ENCODE results near the gene HSD11B2. TPM values are rescaled to one million over a fixed set of nuclear protein-coding genes. Genes with fewer than 3 reads are reported as not detected.

HSD11B2 gene
- total RNA-seq, 2 experiments from 2014 or later, result not detected

DNA sequence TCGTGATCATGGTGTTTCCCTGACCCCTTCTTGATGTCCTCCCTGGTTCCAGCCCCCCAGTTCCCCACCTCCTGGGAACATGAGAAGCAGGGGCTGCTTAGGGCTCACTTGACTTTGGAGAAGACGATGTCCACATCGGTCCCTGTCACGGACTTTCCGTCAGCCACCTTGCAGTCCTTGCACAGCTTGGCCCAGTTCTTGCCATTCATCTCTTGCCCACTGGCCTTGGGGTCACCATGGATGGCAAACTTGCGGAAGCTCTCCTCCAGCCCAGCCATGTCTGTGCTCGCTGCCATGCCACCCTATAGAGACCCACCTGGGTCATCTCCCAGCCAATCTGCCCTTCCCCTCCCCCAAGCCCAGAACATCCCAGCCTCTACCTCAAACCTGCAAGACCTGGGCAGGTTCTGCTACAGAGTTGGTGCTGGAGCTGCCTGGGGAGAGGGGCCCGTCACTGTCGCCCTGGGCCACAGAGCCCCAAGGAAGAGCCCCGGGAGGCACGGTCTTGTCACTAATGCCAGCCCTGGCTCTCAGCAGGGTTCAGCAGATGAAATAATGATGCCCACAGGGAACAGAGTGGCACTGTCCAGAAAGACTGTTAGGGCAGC is 40.0 kb upstream of the HSD11B2 start:
- ChIA-PET POLR2A (interaction anchor here (0.5 kb wide), 1 partner anchor 851 kb away, joined by 6 read pairs; no protein-coding TSS in a partner anchor), CTCF (ENCODE audit: unreplicated experiment) (no interaction called here)
- H3K36me3 ChIP-seq (ENCODE audit: insufficient read depth, low read length), result no peaks in the 10 kb centered on the region
- no peak overlapping the region for H3K4me3 ChIP-seq (ENCODE audit: low read depth, low read length, poor library complexity, severe bottlenecking)
- no peak overlapping the region for H3K27ac ChIP-seq (ENCODE audit: low read depth, low read length, poor library complexity, severe bottlenecking)
- H2AFZ ChIP-seq (ENCODE audit: low read length), result no peak overlapping the region
- no peaks in the 10 kb centered on the region for H3K9me3 ChIP-seq (ENCODE audit: low read length)
- TF ChIP-seq, protein P1, sequence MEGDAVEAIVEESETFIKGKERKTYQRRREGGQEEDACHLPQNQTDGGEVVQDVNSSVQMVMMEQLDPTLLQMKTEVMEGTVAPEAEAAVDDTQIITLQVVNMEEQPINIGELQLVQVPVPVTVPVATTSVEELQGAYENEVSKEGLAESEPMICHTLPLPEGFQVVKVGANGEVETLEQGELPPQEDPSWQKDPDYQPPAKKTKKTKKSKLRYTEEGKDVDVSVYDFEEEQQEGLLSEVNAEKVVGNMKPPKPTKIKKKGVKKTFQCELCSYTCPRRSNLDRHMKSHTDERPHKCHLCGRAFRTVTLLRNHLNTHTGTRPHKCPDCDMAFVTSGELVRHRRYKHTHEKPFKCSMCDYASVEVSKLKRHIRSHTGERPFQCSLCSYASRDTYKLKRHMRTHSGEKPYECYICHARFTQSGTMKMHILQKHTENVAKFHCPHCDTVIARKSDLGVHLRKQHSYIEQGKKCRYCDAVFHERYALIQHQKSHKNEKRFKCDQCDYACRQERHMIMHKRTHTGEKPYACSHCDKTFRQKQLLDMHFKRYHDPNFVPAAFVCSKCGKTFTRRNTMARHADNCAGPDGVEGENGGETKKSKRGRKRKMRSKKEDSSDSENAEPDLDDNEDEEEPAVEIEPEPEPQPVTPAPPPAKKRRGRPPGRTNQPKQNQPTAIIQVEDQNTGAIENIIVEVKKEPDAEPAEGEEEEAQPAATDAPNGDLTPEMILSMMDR (conservative IDR thresholded peaks at IDR 0.05; ENCODE audit: low read length), result no peak
- no peak for TF ChIP-seq EZH2phosphoT487 (IDR thresholded peaks at IDR 0.05; ENCODE audit: borderline replicate concordance, low read depth, low read length)
- intact Hi-C loops (cut with micrococcal nuclease; ENCODE audit: unreplicated experiment), result no loop called here
- no peak overlapping the region for H3K4me2 ChIP-seq (ENCODE audit: low read length)
- no peaks in the 10 kb centered on the region for H4K20me1 ChIP-seq (ENCODE audit: insufficient read depth, low read length)
- no peak for DNase-seq (ENCODE audit: low spot score)
- H3K79me2 ChIP-seq (ENCODE audit: insufficient read depth, low read depth, low read length), result no peaks in the 10 kb centered on the region
- H3K4me1 ChIP-seq (ENCODE audit: insufficient read depth, low read length, poor library complexity, severe bottlenecking), result no peaks in the 10 kb centered on the region
- H3K9me2 ChIP-seq (ENCODE audit: insufficient read depth, low read length), result no peaks in the 10 kb centered on the region
- no TSS peak for BruUV-seq (replicated peaks)

DNA sequence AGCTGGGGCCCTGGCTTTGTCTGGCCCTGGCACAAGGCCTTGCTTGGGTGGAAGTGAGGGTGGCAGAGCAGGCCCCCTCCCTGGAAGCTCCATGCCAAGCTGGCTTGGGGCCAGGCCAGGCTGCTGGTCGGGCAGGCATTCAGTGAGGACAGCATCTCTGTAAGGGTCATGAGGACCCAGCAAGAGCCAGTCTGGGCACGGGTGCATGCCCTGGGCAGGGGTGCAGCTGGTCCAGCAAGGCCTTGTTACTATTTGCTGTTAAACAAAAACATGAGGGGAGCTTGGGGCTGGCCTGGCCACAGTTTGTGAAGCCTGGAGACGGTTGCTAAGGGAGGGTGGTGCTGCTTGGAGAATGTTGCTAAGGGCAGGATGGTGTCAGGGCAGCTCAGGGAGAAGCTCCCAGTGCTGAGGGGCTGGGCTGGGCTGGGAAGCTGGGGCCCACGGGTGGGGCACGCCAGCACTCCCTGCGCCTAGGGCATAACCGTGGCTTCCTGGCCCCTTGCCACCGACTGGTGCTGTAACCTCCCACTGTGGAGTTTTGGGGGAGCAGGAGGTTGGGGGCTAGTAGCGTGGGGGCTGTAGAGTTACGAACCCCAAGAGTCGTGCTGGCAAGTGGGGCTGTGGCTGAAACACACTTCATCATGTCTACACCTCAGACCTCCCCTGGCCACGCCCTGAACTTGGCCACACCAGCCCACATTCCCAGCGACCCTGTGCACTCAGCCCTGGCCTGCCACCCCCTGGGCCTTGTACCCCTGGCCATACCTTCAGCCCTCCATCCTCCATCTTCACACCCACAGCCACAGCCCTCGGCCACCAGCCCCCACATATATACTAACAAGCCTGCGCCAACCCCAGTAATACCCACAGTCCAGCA is 39.3 kb upstream of the HSD11B2 start:
- TF ChIP-seq, protein P1 (conservative IDR thresholded peaks at IDR 0.05; ENCODE audit: low read length), result no peak
- TF ChIP-seq EZH2phosphoT487 (IDR thresholded peaks at IDR 0.05; ENCODE audit: borderline replicate concordance, low read depth, low read length), result no peak
- Histone ChIP-seq H3K4me3 (ENCODE audit: low read depth, low read length, poor library complexity, severe bottlenecking) (no peak overlapping the region), H3K4me1 (ENCODE audit: insufficient read depth, low read length, poor library complexity, severe bottlenecking) (no peaks in the 10 kb centered on the region), H3K9me3 (ENCODE audit: low read length) (no peaks in the 10 kb centered on the region), H3K27ac (ENCODE audit: low read depth, low read length, poor library complexity, severe bottlenecking) (no peak overlapping the region), H4K20me1 (ENCODE audit: insufficient read depth, low read length) (no peaks in the 10 kb centered on the region), H3K36me3 (ENCODE audit: insufficient read depth, low read length) (no peaks in the 10 kb centered on the region), H2AFZ (ENCODE audit: low read length) (no peak overlapping the region), H3K9me2 (ENCODE audit: insufficient read depth, low read length) (no peaks in the 10 kb centered on the region), H3K79me2 (ENCODE audit: insufficient read depth, low read depth, low read length) (no peaks in the 10 kb centered on the region), H3K4me2 (ENCODE audit: low read length) (no peak overlapping the region)
- intact Hi-C loops (cut with micrococcal nuclease; ENCODE audit: unreplicated experiment), result no loop called here
- POLR2A ChIA-PET, result interaction anchor here (0.5 kb wide), 1 partner anchor 851 kb away, joined by 6 read pairs; no protein-coding TSS in a partner anchor
- no TSS peak for BruUV-seq (replicated peaks)
- CTCF ChIA-PET (ENCODE audit: unreplicated experiment), result no interaction called here
- DNase-seq (ENCODE audit: low spot score), result no peak

Measured in OCI-LY7 (cell line).